GM12875 (cell line): ENCODE measurements around the gene SPRR2D.

Source experiments
- H3K4me3 ChIP-seq: one replicate; pipeline ENCODE4 v1.5.1; 2011; ENCODE audit warnings: low read depth, low read length, control low read depth
- CTCF ChIP-seq: IDR thresholded peaks from 2 replicates; pipeline ENCODE4 v1.5.1; 2011; ENCODE audit warnings: low read depth, mild to moderate bottlenecking, control low read depth, inconsistent platforms, low read length, moderate library complexity, borderline replicate concordance; ENCODE audit not compliant: insufficient read depth

SPRR2D gene

GRCh38 chr1:153040950-153041631, at the start of gene SPRR2D:
SPRR2D (minus strand) TSS chr1:153041120; CDS start chr1:153040346, 774 bp downstream.
- H3K4me3 ChIP-seq, result no peak within 1 kb of the TSS
- no peak for TF ChIP-seq CTCF

- no peak overlapping the region for H3K4me3 ChIP-seq
- TF ChIP-seq CTCF, result no peak
Observed at GRCh38 chr1:153087652-153088051, 46.7 kb upstream of the SPRR2D start.

- TF ChIP-seq CTCF, result no peak
- H3K4me3 ChIP-seq, result no peak overlapping the region
Observed at GRCh38 chr1:153081736-153082135, 40.8 kb upstream of the SPRR2D start.

GRCh38 chr1:153072806-153073726, 32.1 kb upstream of the SPRR2D start:
- H3K4me3 ChIP-seq, result no peak overlapping the region

GRCh38 chr1:153071511-153071910, 30.6 kb upstream of the SPRR2D start, which contains the start of gene SPRR2B:
SPRR2B (minus strand) TSS chr1:153071611; CDS start chr1:153070839, 772 bp downstream.
- H3K4me3 ChIP-seq, result no peak within 1 kb of the TSS
- TF ChIP-seq CTCF, result no peak

More at GRCh38 chr1:153072806-153073726, 32.1 kb upstream of the SPRR2D start:
- TF ChIP-seq CTCF, result no peak

- H3K4me3 ChIP-seq, result no peak overlapping the region
- no peak for TF ChIP-seq CTCF
Observed at GRCh38 chr1:153070243-153070642, 29.3 kb upstream of the SPRR2D start.
